Astrocyte (in vitro differentiated cells and primary cell): Measurements from ENCODE around the gene OPCML.

Source experiments
- CTCF ChIP-seq: IDR thresholded peaks from 2 replicates; pipeline ENCODE4 v1.5.1; 2011; ENCODE audit warnings: low read depth, mild to moderate bottlenecking, inconsistent platforms, low read length, moderate library complexity; ENCODE audit not compliant: insufficient read depth
- EZH2 ChIP-seq: IDR thresholded peaks from 2 replicates; pipeline ENCODE4 v1.6.1; 2012; ENCODE audit warnings: mild to moderate bottlenecking, low read length, inconsistent platforms; ENCODE audit not compliant: insufficient read depth

GRCh38 chr11:132408877-132409276, 1123.4 kb downstream of the OPCML start:
- TF ChIP-seq CTCF (no peak), EZH2 (no peak)
